K562 (cell line): Measurements from ENCODE around the gene BRD3. TPM values are rescaled to one million over a fixed set of nuclear protein-coding genes. Genes with fewer than 3 reads are reported as not detected.

Experiments
- BCL6 ChIP-seq: fragments of 250-450 bp; sonication (Bioruptor Pico); IDR thresholded peaks from 2 replicates; pipeline ENCODE4 v1.4.0; 2020
- BRCA1 ChIP-seq, 2 experiments: fragments of 450-650 bp in 1 of 2; sonication (generic) in 1 of 2; formaldehyde crosslinking in 1 of 2; IDR thresholded peaks; 2 replicates each; pipeline versions ENCODE4 v1.5.0 to v1.6.1; 2017 to 2020; ENCODE audit warnings: mild to moderate bottlenecking in 1 of 2, missing genetic modification reagents in 1 of 2
- CBX3 ChIP-seq, 2 experiments: IDR thresholded peaks; 1 replicate in 1 of 2; 2 replicates in 1 of 2; pipeline ENCODE4 v1.6.1; 2012; ENCODE audit warnings: inconsistent platforms in 2 of 2, low read length in 2 of 2, borderline replicate concordance in 1 of 2, control low read depth in 1 of 2
- EWSR1 ChIP-seq: fragments of 450-650 bp; IDR thresholded peaks from 2 replicates; pipeline ENCODE4 v1.6.1; 2018; ENCODE audit warnings: borderline replicate concordance, mild to moderate bottlenecking, low read depth, moderate library complexity; ENCODE audit not compliant: partially characterized antibody
- MBD2 ChIP-seq: sonication (generic); IDR thresholded peaks from 2 replicates; pipeline ENCODE4 v1.6.1; 2016; ENCODE audit warnings: low read depth, borderline replicate concordance
- NUFIP1 ChIP-seq: fragments of 450-650 bp; IDR thresholded peaks from 2 replicates; pipeline ENCODE4 v1.6.1; 2018; ENCODE audit not compliant: partially characterized antibody
- PCBP1 ChIP-seq: fragments of 200-400 bp; formaldehyde crosslinking; IDR thresholded peaks from 2 replicates; pipeline ENCODE4 v1.6.1; 2018; ENCODE audit warnings: mild to moderate bottlenecking, low read depth, low read length; ENCODE audit not compliant: poor library complexity, severe bottlenecking
- POLR2A ChIP-seq: fragments of 450-650 bp; conservative IDR thresholded peaks from 2 replicates; pipeline ENCODE4 v1.6.1; 2016
- RCOR1 ChIP-seq, 2 experiments: IDR thresholded peaks; 2 replicates each; pipeline ENCODE4 v1.6.1; 2012; ENCODE audit warnings: low read depth in 2 of 2, low read length in 2 of 2, borderline replicate concordance in 1 of 2, improper control_type of control experiment in 1 of 2
- RUNX1 ChIP-seq: sonication (generic); IDR thresholded peaks from 2 replicates; pipeline ENCODE4 v1.6.1; 2016; ENCODE audit warnings: antibody characterized with exemption, low read depth
- SAFB ChIP-seq: fragments of 200-400 bp; formaldehyde crosslinking; IDR thresholded peaks from 2 replicates; pipeline ENCODE4 v1.6.1; 2017; ENCODE audit warnings: low read depth, low read length, borderline replicate concordance
- ZFP30 ChIP-seq: fragments of 250-450 bp; sonication (Bioruptor Pico); IDR thresholded peaks from 2 replicates; pipeline ENCODE4 v1.8.0; 2022; ENCODE audit warnings: moderate library complexity, mild to moderate bottlenecking, inconsistent platforms, borderline replicate concordance
- ZNF174 ChIP-seq: fragments of 250-450 bp; sonication (Bioruptor Pico); IDR thresholded peaks from 2 replicates; pipeline ENCODE4 v1.4.0; 2020; ENCODE audit warnings: mild to moderate bottlenecking
- ZNF239 ChIP-seq: fragments of 250-450 bp; sonication (Bioruptor Pico); IDR thresholded peaks from 2 replicates; pipeline ENCODE4 v1.4.0; 2020; ENCODE audit warnings: mild to moderate bottlenecking
- ZNF586 ChIP-seq: fragments of 450-650 bp; formaldehyde crosslinking; conservative IDR thresholded peaks from 2 replicates; pipeline ENCODE4 v1.4.0; 2020; ENCODE audit warnings: mild to moderate bottlenecking, moderate library complexity
- ZNF778 ChIP-seq: fragments of 450-650 bp; formaldehyde crosslinking; IDR thresholded peaks from 2 replicates; pipeline ENCODE4 v1.4.0; 2020; ENCODE audit warnings: mild to moderate bottlenecking, moderate library complexity
- polyA plus RNA-seq, 8 experiments: library from polyadenylated mRNA; depleted of rRNA in 4 of 8; stranded (reverse) in 5 of 8; unstranded in 3 of 8; fragments of >200 nt; fragmentation: Nextera tagmentation in 2 of 8; fragmentation: Illumina TruSeq in 1 of 8; extraction: Ambion mirVana in 2 of 8; extraction: Trizol in 1 of 8; gene quantifications; 2 replicates each; pipeline versions ENCODE4 v1.2.1 to v1.2.3, GENCODE V29; 2011 to 2014; ENCODE audit warnings: inconsistent platforms in 1 of 8, missing spikeins in 1 of 8
- total RNA-seq, 7 experiments: library from RNA; depleted of rRNA in 6 of 7; stranded (reverse); fragments of >200 nt in 6 of 7; fragmentation: Illumina TruSeq in 2 of 7; extraction: Trizol in 2 of 7; gene quantifications; 2 replicates each; pipeline versions ENCODE4 v1.2.1 to v1.2.3, GENCODE V29; 2011 to 2021; ENCODE audit warnings: low replicate concordance in 1 of 7
- TF ChIP-seq, protein P1 (sequence below): fragments of 450-650 bp; IDR thresholded peaks from 2 replicates; pipeline ENCODE4 v1.6.1; 2017; ENCODE audit warnings: antibody characterized with exemption, mild to moderate bottlenecking
- TF ChIP-seq, protein P2 (sequence below): sonication (generic); formaldehyde crosslinking; IDR thresholded peaks from 2 replicates; pipeline ENCODE4 v1.9.0; 2022; ENCODE audit warnings: mild to moderate bottlenecking, missing genetic modification reagents
- TF ChIP-seq, protein P3 (sequence below): fragments of 450-650 bp; formaldehyde crosslinking; IDR thresholded peaks from 2 replicates; pipeline ENCODE4 v1.4.0; 2020; ENCODE audit warnings: mild to moderate bottlenecking, moderate library complexity
- TF ChIP-seq, protein P4 (sequence below): fragments of 450-650 bp; formaldehyde crosslinking; IDR thresholded peaks from 2 replicates; pipeline ENCODE4 v1.4.0; 2020; ENCODE audit warnings: mild to moderate bottlenecking, mixed read lengths

Gene BRD3
- total and polyA plus RNA-seq, 9 of the 15 experiments (the other 6 are each of a cell fraction or from before 2014, with no cell fraction given) = 0.82 to 37.1 (median 4.2) TPM

DNA sequence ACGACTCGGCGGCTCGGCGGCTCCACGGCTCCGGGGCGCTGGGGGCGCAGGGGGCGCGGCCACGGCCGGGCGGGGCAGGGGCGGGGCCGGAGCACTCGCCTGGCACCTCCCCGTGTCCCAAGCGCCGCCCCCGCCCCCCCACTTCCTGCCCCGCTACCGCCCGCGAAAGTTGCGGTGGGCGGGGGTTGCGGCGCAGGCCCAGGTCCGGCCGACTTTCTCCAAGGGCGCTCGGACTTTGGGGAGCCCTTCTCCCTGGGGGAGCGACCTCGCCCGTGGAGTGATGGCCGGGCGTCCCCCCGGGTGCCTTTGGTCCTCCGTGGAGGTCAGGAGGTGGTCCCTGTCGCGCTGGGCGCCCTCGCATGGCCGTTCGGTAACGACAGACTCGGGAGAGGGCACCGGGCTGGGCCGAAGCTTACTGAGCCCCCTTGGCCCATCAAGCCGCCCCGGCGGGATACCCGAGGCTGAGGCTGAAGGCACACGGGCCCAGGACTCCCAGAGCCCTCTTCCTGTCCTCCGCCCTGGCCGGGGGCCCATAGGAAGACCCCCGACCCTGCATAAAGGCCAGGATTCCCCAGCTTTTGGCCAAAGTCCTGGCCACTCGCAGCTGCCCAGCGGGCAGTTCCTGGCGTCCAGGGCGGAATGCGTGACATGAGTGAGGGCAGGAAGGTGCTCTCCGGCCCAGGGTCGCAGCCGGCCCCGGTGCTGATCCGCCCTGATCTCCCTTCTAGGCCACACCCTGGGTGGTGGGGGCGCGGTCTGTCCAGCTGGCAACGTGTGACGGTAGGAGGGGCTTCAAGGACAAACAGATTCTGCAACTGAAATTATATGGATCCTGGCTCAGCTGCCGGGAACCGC, 74.8 kb downstream of the BRD3 start (continued):
- TF ChIP-seq, protein P1, sequence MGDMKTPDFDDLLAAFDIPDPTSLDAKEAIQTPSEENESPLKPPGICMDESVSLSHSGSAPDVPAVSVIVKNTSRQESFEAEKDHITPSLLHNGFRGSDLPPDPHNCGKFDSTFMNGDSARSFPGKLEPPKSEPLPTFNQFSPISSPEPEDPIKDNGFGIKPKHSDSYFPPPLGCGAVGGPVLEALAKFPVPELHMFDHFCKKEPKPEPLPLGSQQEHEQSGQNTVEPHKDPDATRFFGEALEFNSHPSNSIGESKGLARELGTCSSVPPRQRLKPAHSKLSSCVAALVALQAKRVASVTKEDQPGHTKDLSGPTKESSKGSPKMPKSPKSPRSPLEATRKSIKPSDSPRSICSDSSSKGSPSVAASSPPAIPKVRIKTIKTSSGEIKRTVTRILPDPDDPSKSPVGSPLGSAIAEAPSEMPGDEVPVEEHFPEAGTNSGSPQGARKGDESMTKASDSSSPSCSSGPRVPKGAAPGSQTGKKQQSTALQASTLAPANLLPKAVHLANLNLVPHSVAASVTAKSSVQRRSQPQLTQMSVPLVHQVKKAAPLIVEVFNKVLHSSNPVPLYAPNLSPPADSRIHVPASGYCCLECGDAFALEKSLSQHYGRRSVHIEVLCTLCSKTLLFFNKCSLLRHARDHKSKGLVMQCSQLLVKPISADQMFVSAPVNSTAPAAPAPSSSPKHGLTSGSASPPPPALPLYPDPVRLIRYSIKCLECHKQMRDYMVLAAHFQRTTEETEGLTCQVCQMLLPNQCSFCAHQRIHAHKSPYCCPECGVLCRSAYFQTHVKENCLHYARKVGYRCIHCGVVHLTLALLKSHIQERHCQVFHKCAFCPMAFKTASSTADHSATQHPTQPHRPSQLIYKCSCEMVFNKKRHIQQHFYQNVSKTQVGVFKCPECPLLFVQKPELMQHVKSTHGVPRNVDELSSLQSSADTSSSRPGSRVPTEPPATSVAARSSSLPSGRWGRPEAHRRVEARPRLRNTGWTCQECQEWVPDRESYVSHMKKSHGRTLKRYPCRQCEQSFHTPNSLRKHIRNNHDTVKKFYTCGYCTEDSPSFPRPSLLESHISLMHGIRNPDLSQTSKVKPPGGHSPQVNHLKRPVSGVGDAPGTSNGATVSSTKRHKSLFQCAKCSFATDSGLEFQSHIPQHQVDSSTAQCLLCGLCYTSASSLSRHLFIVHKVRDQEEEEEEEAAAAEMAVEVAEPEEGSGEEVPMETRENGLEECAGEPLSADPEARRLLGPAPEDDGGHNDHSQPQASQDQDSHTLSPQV = no peak
- no peak for TF ChIP-seq RCOR1 (IDR thresholded peaks at IDR 0.05; ENCODE audit: borderline replicate concordance in 1 of 2, low read depth in 2 of 2, low read length in 2 of 2)
- no peak for TF ChIP-seq CBX3 (IDR thresholded peaks at IDR 0.05; ENCODE audit: borderline replicate concordance in 1 of 2, low read length in 2 of 2)
- peak; percentile 82 for TF ChIP-seq SAFB
- no peak for TF ChIP-seq NUFIP1
- TF ChIP-seq BRCA1 (IDR thresholded peaks at IDR 0.05) = no peak
- no peak for TF ChIP-seq BRCA1 (CRISPR knock-in tag; IDR thresholded peaks at IDR 0.05)
- TF ChIP-seq MBD2 = no peak
- no peak for TF ChIP-seq ZNF174 (CRISPR knock-in tag)
- TF ChIP-seq EWSR1 = no peak
- TF ChIP-seq, protein P2, sequence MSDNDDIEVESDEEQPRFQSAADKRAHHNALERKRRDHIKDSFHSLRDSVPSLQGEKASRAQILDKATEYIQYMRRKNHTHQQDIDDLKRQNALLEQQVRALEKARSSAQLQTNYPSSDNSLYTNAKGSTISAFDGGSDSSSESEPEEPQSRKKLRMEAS (CRISPR knock-in tag) = no peak
- no peak for TF ChIP-seq ZNF239 (CRISPR knock-in tag)
- TF ChIP-seq ZNF586 = no peak
- TF ChIP-seq POLR2A = peak; percentile 63
- no peak for TF ChIP-seq RUNX1
- TF ChIP-seq, protein P3, sequence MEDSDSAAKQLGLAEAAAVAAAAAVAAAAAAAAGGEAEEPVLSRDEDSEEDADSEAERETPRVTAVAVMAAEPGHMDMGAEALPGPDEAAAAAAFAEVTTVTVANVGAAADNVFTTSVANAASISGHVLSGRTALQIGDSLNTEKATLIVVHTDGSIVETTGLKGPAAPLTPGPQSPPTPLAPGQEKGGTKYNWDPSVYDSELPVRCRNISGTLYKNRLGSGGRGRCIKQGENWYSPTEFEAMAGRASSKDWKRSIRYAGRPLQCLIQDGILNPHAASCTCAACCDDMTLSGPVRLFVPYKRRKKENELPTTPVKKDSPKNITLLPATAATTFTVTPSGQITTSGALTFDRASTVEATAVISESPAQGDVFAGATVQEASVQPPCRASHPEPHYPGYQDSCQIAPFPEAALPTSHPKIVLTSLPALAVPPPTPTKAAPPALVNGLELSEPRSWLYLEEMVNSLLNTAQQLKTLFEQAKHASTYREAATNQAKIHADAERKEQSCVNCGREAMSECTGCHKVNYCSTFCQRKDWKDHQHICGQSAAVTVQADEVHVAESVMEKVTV = no peak
- no peak for TF ChIP-seq ZNF778
- no peak for TF ChIP-seq BCL6 (CRISPR knock-in tag)
- TF ChIP-seq PCBP1 = peak; percentile 50
- TF ChIP-seq ZFP30 = no peak
- TF ChIP-seq, protein P4, sequence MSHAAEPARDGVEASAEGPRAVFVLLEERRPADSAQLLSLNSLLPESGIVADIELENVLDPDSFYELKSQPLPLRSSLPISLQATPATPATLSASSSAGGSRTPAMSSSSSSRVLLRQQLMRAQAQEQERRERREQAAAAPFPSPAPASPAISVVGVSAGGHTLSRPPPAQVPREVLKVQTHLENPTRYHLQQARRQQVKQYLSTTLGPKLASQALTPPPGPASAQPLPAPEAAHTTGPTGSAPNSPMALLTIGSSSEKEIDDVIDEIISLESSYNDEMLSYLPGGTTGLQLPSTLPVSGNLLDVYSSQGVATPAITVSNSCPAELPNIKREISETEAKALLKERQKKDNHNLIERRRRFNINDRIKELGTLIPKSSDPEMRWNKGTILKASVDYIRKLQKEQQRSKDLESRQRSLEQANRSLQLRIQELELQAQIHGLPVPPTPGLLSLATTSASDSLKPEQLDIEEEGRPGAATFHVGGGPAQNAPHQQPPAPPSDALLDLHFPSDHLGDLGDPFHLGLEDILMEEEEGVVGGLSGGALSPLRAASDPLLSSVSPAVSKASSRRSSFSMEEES (CRISPR knock-in tag) = 0 out of 2 replicates have a peak, but pooled peaks have one; percentile 5
